IMR-90 (cell line): ENCODE data around the gene SLN. TPM values are rescaled to one million over a fixed set of nuclear protein-coding genes. Genes with fewer than 3 reads are reported as not detected.

Experiments
- ATAC-seq: fragments of 200-7000 bp; cut with Tn5 transposase; 2 replicates; pipeline ENCODE4 v1.9.1; 2020; ENCODE audit warnings: low read depth, mild to moderate bottlenecking, moderate library complexity
- BruUV-seq: library from RNA; stranded (reverse); fragments of 400-500 nt; replicated peaks from 2 replicates; lab custom pipeline; 2021; lab: Mats Ljungman, UMichigan
- CTCF ChIA-PET: fragments of 300-600 bp; formaldehyde crosslinking; extraction: SDS; loops from one replicate; lab custom pipeline; 2021; ENCODE audit warnings: antibody characterized with exemption; lab: Yijun Ruan, JAX
- POLR2A ChIA-PET: fragments of 300-600 bp; sonication (Branson Sonifier 250); formaldehyde crosslinking; loops from one replicate; lab custom pipeline; 2022; ENCODE audit warnings: antibody characterized with exemption; ENCODE audit not compliant: unreplicated experiment; lab: Charles Lee
- DNase-seq: peaks from one replicate; pipeline ENCODE4 v3.0.0; 2013
- H2AFZ ChIP-seq: replicated peaks from 2 replicates; pipeline ENCODE3; 2013; ENCODE audit warnings: low read length, mild to moderate bottlenecking; ENCODE audit not compliant: poor library complexity
- H2AK5ac ChIP-seq: 2 replicates; pipeline ENCODE4 v1.6.1; 2013; ENCODE audit warnings: low read depth, low read length, inconsistent platforms
- H2AK9ac ChIP-seq: replicated peaks from 2 replicates; pipeline ENCODE3; 2013; ENCODE audit warnings: mild to moderate bottlenecking, low read depth, low read length, moderate library complexity; ENCODE audit not compliant: poor library complexity
- H2BK120ac ChIP-seq: 2 replicates; pipeline ENCODE4 v1.6.1; 2013; ENCODE audit warnings: low read depth, low read length, inconsistent platforms
- H2BK15ac ChIP-seq: 3 replicates; pipeline ENCODE4 v1.6.1; 2013; ENCODE audit warnings: low read depth, low read length, inconsistent platforms
- H2BK20ac ChIP-seq: 2 replicates; pipeline ENCODE4 v1.6.1; 2013; ENCODE audit warnings: low read depth, mild to moderate bottlenecking, inconsistent platforms, low read length, moderate library complexity
- H2BK5ac ChIP-seq: 2 replicates; pipeline ENCODE4 v1.6.1; 2013; ENCODE audit warnings: mild to moderate bottlenecking, low read depth, low read length, inconsistent platforms; ENCODE audit not compliant: poor library complexity, severe bottlenecking
- H3K14ac ChIP-seq: replicated peaks from 2 replicates; pipeline ENCODE4 v1.6.1; 2013; ENCODE audit warnings: low read depth, low read length, inconsistent platforms
- H3K18ac ChIP-seq: 2 replicates; pipeline ENCODE4 v1.6.1; 2013; ENCODE audit warnings: low read depth, low read length, control low read depth
- H3K23ac ChIP-seq: 2 replicates; pipeline ENCODE4 v1.6.1; 2013; ENCODE audit warnings: low read depth, low read length, inconsistent platforms
- H3K27ac ChIP-seq: 2 replicates; pipeline ENCODE4 v1.5.1; 2013; ENCODE audit warnings: mild to moderate bottlenecking, control low read depth, low read length; ENCODE audit not compliant: insufficient read depth
- H3K27me3 ChIP-seq: 2 replicates; pipeline ENCODE4 v1.6.1; 2013; ENCODE audit warnings: low read length; ENCODE audit not compliant: control insufficient read depth, insufficient read depth
- H3K36me3 ChIP-seq: 2 replicates; pipeline ENCODE4 v1.6.1; 2013; ENCODE audit warnings: low read length, mixed read lengths; ENCODE audit not compliant: control insufficient read depth, insufficient read depth
- H3K4ac ChIP-seq: 2 replicates; pipeline ENCODE4 v1.6.1; 2013; ENCODE audit warnings: low read depth, low read length, inconsistent platforms
- H3K4me1 ChIP-seq: 2 replicates; pipeline ENCODE4 v1.6.1; 2013; ENCODE audit warnings: low read length, mixed read lengths; ENCODE audit not compliant: control insufficient read depth, insufficient read depth
- H3K4me2 ChIP-seq: 2 replicates; pipeline ENCODE4 v1.6.1; 2013; ENCODE audit warnings: low read depth, mild to moderate bottlenecking, control low read depth, low read length, moderate library complexity
- H3K4me3 ChIP-seq: 2 replicates; pipeline ENCODE4 v1.5.1; 2013; ENCODE audit warnings: low read depth, mild to moderate bottlenecking, control low read depth, low read length, moderate library complexity; ENCODE audit not compliant: insufficient read depth
- H3K56ac ChIP-seq: 2 replicates; pipeline ENCODE4 v1.6.1; 2013; ENCODE audit warnings: low read length, inconsistent platforms; ENCODE audit not compliant: insufficient read depth; ENCODE audit errors: extremely low read depth
- H3K79me1 ChIP-seq, 2 experiments: 2 replicates each; pipeline ENCODE4 v1.6.1; 2013; ENCODE audit warnings: low read length in 2 of 2, inconsistent platforms in 1 of 2, low read depth in 1 of 2
- H3K9ac ChIP-seq: 2 replicates; pipeline ENCODE4 v1.6.1; 2013; ENCODE audit warnings: low read depth, low read length, control low read depth
- H3K9me1 ChIP-seq: 2 replicates; pipeline ENCODE4 v1.6.1; 2013; ENCODE audit warnings: low read length, inconsistent platforms; ENCODE audit not compliant: insufficient read depth
- H3K9me3 ChIP-seq: 2 replicates; pipeline ENCODE4 v1.6.1; 2013; ENCODE audit warnings: low read length; ENCODE audit not compliant: control insufficient read depth, insufficient read depth
- H4K20me1 ChIP-seq: 2 replicates; pipeline ENCODE4 v1.6.1; 2013; ENCODE audit warnings: low read length, inconsistent platforms; ENCODE audit not compliant: insufficient read depth
- H4K5ac ChIP-seq: 2 replicates; pipeline ENCODE4 v1.6.1; 2013; ENCODE audit warnings: mild to moderate bottlenecking, low read depth, low read length, control low read depth
- H4K8ac ChIP-seq, 2 experiments: 2 replicates each; pipeline ENCODE4 v1.6.1; 2013; ENCODE audit warnings: low read depth in 2 of 2, low read length in 2 of 2, control low read depth in 1 of 2, inconsistent platforms in 1 of 2
- H4K91ac ChIP-seq: 2 replicates; pipeline ENCODE4 v1.6.1; 2013; ENCODE audit warnings: low read depth, low read length, inconsistent platforms; ENCODE audit not compliant: insufficient read depth
- BHLHE40 ChIP-seq: fragments of 150-350 bp; IDR thresholded peaks from 2 replicates; pipeline ENCODE4 v1.6.1; 2016; ENCODE audit warnings: mild to moderate bottlenecking, low read depth, low read length
- ELK1 ChIP-seq: fragments of 150-350 bp; IDR thresholded peaks from 2 replicates; pipeline ENCODE4 v1.6.1; 2016; ENCODE audit warnings: low read depth, mild to moderate bottlenecking, low read length, moderate library complexity, borderline replicate concordance
- MAZ ChIP-seq: IDR thresholded peaks from 2 replicates; pipeline ENCODE4 v1.6.1; 2012; ENCODE audit warnings: low read depth, mild to moderate bottlenecking, low read length, improper control_type of control experiment, moderate library complexity, borderline replicate concordance
- POLR2A ChIP-seq: IDR thresholded peaks from 2 replicates; pipeline ENCODE4 v1.6.1; 2012; ENCODE audit warnings: mild to moderate bottlenecking, low read depth, low read length
- RCOR1 ChIP-seq: IDR thresholded peaks from 2 replicates; pipeline ENCODE4 v1.6.1; 2012; ENCODE audit warnings: mild to moderate bottlenecking, low read length, improper control_type of control experiment; ENCODE audit not compliant: insufficient replicate concordance
- USF2 ChIP-seq: fragments of 150-350 bp; IDR thresholded peaks from 2 replicates; pipeline ENCODE4 v1.6.1; 2017; ENCODE audit warnings: mild to moderate bottlenecking, antibody characterized with exemption, low read length, low read depth
- WGBS, 2 experiments: methylation state at CpG; one replicate each; pipeline versions ENCODE4 v1.1.5 to v1.1.7; 2013; ENCODE audit warnings: missing lambda C conversion rate in 2 of 2; ENCODE audit not compliant: insufficient read length in 1 of 2; ENCODE audit errors: extremely low coverage in 2 of 2; 5-methylcytosine and 5-hydroxymethylcytosine counted together
- dilution Hi-C: fragments of 300-500 bp; cut with HindIII; formaldehyde crosslinking; loops from one replicate; pipeline ENCODE4 v1.14.3; 2018; ENCODE audit warnings: low sequenced_read_pairs; ENCODE audit not compliant: unreplicated experiment
- in situ Hi-C: fragments of 300-500 bp; cut with MboI; formaldehyde crosslinking; loops from 3 replicates; pipeline ENCODE4 v1.14.3; 2019; ENCODE audit warnings: low sequenced_read_pairs, inconsistent platforms, mixed read lengths
- intact Hi-C: fragments of 100-400 bp; cut with micrococcal nuclease; formaldehyde crosslinking; loops from 2 replicates; pipeline ENCODE4 v1.10.0; 2022
- polyA plus RNA-seq, 3 experiments: library from polyadenylated mRNA; depleted of rRNA; stranded (reverse); fragments of >200 nt; gene quantifications; 2 replicates each; pipeline ENCODE4 v1.2.3, GENCODE V29; 2012; ENCODE audit warnings: low replicate concordance in 1 of 3
- total RNA-seq: library from RNA; depleted of rRNA; stranded (reverse); fragments of >200 nt; gene quantifications from 2 replicates; pipeline ENCODE4 v1.2.3, GENCODE V29; 2012
- TF ChIP-seq, protein P1 (sequence below): conservative IDR thresholded peaks from 2 replicates; pipeline ENCODE4 v1.5.1; 2012; ENCODE audit warnings: mild to moderate bottlenecking, low read depth, low read length, improper control_type of control experiment

The SLN gene
- total and polyA plus RNA-seq, 2 of the 4 experiments (the other 2 are of a cell fraction): not detected

GRCh38 chr11:107716884-107717532 lies 5.2 kb upstream of the SLN start:
- no peak overlapping the region for H3K4me2 ChIP-seq
- H4K20me1 ChIP-seq: no peaks in the 10 kb centered on the region
- no peak overlapping the region for H2BK20ac ChIP-seq
- H2BK5ac ChIP-seq: no peak overlapping the region
- H3K14ac ChIP-seq: no peak overlapping the region
- no peak overlapping the region for H3K4ac ChIP-seq
- DNase-seq: no peak
- H3K36me3 ChIP-seq: no peaks in the 10 kb centered on the region
- H3K18ac ChIP-seq: no peak overlapping the region
- BruUV-seq: no TSS peak
- no CpG with 5 or more reads among the region's 4 CpGs for WGBS, 2 experiments
- H2BK120ac ChIP-seq: no peak overlapping the region
- dilution Hi-C loops: no loop called here
- H4K8ac ChIP-seq: no peak overlapping the region
- in situ Hi-C loops: no loop called here
- intact Hi-C loops: no loop called here
- no peak for TF ChIP-seq USF2
- TF ChIP-seq ELK1: no peak
- TF ChIP-seq BHLHE40: no peak
- no peak for TF ChIP-seq POLR2A
- TF ChIP-seq MAZ: no peak
- no peak for TF ChIP-seq RCOR1
- TF ChIP-seq, protein P1, sequence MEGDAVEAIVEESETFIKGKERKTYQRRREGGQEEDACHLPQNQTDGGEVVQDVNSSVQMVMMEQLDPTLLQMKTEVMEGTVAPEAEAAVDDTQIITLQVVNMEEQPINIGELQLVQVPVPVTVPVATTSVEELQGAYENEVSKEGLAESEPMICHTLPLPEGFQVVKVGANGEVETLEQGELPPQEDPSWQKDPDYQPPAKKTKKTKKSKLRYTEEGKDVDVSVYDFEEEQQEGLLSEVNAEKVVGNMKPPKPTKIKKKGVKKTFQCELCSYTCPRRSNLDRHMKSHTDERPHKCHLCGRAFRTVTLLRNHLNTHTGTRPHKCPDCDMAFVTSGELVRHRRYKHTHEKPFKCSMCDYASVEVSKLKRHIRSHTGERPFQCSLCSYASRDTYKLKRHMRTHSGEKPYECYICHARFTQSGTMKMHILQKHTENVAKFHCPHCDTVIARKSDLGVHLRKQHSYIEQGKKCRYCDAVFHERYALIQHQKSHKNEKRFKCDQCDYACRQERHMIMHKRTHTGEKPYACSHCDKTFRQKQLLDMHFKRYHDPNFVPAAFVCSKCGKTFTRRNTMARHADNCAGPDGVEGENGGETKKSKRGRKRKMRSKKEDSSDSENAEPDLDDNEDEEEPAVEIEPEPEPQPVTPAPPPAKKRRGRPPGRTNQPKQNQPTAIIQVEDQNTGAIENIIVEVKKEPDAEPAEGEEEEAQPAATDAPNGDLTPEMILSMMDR: no peak
- no peaks in the 10 kb centered on the region for H3K79me1 ChIP-seq
- POLR2A ChIA-PET: no interaction called here
- no peak overlapping the region for H2AFZ ChIP-seq
- no peak overlapping the region for H3K9ac ChIP-seq
- no peaks in the 10 kb centered on the region for H3K4me1 ChIP-seq
- no peak overlapping the region for H3K27ac ChIP-seq
- no peak for ATAC-seq
- H2AK9ac ChIP-seq: no peak overlapping the region
- CTCF ChIA-PET: interaction anchor here (0.6 to 1.2 kb wide), 3 partner anchors 28 to 38 kb away, joined by 3 to 4 read pairs (median 3); no protein-coding TSS in a partner anchor
- no peak overlapping the region for H3K4me3 ChIP-seq
- no peak overlapping the region for H4K91ac ChIP-seq
- no peak overlapping the region for H2AK5ac ChIP-seq
- no peak overlapping the region for H2BK15ac ChIP-seq
- H3K23ac ChIP-seq: no peak overlapping the region
- no peak overlapping the region for H4K5ac ChIP-seq
- no peak overlapping the region for H3K56ac ChIP-seq
- H3K9me3 ChIP-seq: no peaks in the 10 kb centered on the region
- H3K9me1 ChIP-seq: no peaks in the 10 kb centered on the region
- H3K27me3 ChIP-seq: peaks cover 12% of the 10 kb centered on the region
